Melanocyte of skin (primary cell): Measurements from ENCODE around the gene OPALIN. TPM values are rescaled to one million over a fixed set of nuclear protein-coding genes. Genes with fewer than 3 reads are reported as not detected.

Experiments used
- total RNA-seq, 2 donors: library from RNA; depleted of rRNA; stranded (reverse); fragments of >200 nt; gene quantifications; 2 replicates each; pipeline ENCODE4 v1.2.3, GENCODE V29; 2012

Gene OPALIN
- not detected for total RNA-seq

GRCh38 chr10:96358851-96359540, at the start of gene OPALIN:
OPALIN (minus strand) TSS chr10:96359002; CDS start chr10:96358896, 106 bp downstream.

GRCh38 chr10:96304230-96304629, 54.6 kb downstream of the OPALIN start, which contains the start of gene DNTT:
DNTT (plus strand) TSS chr10:96304434; CDS start chr10:96304498, 64 bp downstream.

Other genes starting within 250 kb of the OPALIN start
- 10 to 100 TPM; 12.3 to 12.4 TPM for gene ZNF518A, start 228.7 kb downstream of the OPALIN start, total RNA-seq
- not detected for gene BLNK, start 87.4 kb downstream of the OPALIN start, total RNA-seq
- gene DNTT, start 54.6 kb downstream of the OPALIN start, total RNA-seq: not detected
- under 1 TPM; 0.33 to 0.34 TPM for gene TLL2, start 154.9 kb upstream of the OPALIN start, total RNA-seq
- gene TM9SF3, start 228.0 kb upstream of the OPALIN start, total RNA-seq: 10 to 100 TPM; 52.7 to 78.9 TPM